ENCODE measurements around the gene AHNAK2.

Gene AHNAK2

GRCh38 chr14:104938960-104939359 is 39.2 kb downstream of the AHNAK2 start:
- DNase-seq (ENCODE audit: low spot score): no peak

GRCh38 chr14:104938436-104938835 is 39.7 kb downstream of the AHNAK2 start:
- no peak for DNase-seq (ENCODE audit: low spot score)

- no peak for DNase-seq (ENCODE audit: low spot score)
These were observed 40.3 kb downstream of the AHNAK2 start for GRCh38 chr14:104937694-104938365.

GRCh38 chr14:104937161-104937560 is 41.0 kb downstream of the AHNAK2 start:
- no peak for DNase-seq (ENCODE audit: low spot score)

- no peak for DNase-seq (ENCODE audit: low spot score)
These were observed 41.6 kb downstream of the AHNAK2 start for GRCh38 chr14:104936361-104937155.

DNA sequence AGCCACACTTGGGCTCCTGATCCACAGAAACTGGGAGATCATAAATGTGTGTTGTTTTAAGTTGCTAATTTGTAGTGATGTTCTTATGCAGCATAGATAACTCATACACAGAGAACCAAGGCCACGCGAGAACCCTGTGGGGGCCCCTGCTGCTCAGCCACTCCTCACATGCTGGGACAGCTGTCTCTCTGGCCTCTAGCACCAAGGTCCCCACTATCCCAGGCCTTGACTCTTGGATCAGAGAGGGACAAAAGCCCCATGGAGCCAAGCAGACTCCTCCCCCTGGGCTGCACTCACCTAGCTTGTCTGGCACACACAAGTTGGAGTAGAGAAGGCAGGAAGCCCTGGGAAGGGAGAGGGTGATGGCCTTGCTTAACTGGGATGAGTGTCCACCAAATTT is 42.2 kb downstream of the AHNAK2 start:
- no peak for DNase-seq (ENCODE audit: low spot score)

DNA sequence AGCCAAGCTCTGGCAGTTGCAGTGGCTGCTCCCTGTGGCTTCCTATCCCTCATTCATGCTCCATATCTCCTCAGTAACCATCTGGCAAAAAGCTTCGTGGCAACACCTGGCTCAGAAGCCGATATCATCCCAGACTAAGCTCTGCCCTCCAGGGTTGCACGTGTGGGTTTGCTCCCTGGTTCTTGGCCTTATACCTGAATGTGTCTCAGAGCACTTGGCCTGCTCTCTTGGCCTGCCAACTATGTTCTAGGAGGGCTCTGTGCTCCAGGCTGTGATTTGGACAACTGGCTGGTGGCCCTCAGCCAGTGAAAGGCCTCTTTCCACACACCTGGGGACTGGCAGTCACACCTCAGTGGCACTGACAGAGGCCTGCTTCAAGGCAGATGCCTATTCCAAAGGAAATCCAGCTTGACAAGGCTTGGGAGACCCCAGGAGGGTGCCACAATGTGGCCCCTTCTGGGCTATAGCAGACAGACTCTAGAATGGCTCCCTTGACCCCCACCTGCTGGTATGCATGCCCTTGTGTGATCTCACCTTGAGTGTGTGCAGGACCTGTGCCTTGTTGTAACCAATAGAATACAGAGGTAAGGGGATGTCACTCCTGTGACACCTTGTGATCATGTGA is 43.0 kb downstream of the AHNAK2 start:
- no peak for DNase-seq (ENCODE audit: low spot score)

DNA sequence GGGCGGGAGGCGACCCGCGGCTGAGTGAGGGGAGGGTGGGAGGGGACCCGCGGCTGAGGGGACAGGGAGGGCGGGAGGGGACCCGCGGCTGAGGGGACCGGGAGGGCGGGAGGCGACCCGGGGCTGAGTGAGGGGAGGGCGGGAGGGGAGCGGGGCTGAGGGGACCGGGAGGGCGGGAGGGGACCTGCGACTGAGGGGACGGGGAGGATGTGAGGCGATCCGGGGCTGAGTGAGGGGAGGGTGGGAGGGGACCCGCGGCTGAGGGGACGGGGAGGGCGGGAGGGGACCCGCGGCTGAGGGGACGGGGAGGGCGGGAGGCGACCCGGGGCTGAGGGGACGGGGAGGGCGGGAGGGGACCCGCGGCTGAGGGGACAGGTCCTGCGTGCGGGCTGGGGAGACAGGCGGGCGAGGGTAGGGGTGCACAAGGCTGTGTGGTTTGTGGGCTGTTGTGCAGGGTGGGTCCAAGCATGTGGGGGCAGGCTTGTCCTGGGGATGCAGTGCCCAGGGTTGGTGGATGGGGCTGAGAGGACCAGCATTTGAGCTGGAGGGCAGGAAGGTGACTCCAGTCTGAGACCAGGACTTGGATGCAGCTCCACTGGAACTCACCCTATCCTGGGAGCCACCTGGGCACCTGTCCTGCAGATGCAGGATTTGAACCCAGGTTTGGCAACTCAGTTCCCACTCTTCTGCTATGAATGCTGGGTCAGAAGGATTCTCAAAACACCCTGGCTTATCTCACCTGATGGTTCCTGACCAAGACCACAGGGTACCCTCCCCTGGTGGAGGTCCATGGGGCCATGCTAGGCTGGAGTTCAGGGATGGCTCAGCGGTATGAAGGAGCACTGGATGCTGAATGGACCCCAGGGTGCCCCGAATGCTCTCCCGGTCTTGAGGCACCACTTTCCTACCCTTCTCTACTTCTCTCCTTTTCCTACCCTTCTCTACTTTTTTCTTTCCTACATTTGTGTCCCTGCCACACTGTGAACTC is 44.1 kb downstream of the AHNAK2 start:
- DNase-seq (ENCODE audit: low spot score): no peak

DNA sequence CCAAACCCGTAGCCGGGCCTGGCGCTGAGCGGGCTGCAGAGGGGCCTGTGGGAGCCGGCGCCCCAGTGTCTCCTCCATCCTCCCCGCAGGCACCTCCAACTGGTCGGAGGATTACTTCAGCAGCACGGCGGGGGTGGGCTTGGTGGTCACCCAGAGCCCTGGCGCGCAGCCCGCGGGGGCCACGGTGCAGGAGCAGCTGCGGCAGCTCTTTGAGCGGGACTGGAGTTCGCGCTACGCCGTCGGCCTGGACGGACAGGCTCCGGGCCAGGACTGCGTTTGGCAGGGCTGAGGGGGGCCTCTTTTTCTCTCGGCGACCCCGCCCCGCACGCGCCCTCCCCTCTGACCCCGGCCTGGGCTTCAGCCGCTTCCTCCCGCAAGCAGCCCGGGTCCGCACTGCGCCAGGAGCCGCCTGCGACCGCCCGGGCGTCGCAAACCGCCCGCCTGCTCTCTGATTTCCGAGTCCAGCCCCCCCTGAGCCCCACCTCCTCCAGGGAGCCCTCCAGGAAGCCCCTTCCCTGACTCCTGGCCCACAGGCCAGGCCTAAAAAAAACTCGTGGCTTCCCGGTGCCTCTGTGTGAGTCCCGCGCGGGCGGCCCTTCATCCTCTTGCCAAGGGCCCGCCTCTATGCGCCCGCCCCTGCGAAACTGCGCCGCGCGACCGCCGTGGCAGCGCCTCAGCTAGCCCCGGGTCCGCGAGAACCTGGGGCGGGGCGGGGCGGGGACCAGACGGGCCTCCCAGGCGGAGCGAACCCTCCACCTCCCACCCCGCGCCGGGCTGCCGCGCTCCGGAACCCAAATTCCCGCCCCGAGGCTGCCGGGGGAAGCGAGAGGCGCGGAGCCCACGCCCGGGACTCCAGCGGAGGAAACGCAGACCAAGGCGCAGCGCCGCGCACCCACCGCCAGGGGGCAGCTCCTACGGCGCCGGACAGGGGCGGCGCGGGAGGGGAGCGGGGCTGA is 45.2 kb downstream of the AHNAK2 start:
- peak; percentile 74 for DNase-seq (ENCODE audit: low spot score)

DNA sequence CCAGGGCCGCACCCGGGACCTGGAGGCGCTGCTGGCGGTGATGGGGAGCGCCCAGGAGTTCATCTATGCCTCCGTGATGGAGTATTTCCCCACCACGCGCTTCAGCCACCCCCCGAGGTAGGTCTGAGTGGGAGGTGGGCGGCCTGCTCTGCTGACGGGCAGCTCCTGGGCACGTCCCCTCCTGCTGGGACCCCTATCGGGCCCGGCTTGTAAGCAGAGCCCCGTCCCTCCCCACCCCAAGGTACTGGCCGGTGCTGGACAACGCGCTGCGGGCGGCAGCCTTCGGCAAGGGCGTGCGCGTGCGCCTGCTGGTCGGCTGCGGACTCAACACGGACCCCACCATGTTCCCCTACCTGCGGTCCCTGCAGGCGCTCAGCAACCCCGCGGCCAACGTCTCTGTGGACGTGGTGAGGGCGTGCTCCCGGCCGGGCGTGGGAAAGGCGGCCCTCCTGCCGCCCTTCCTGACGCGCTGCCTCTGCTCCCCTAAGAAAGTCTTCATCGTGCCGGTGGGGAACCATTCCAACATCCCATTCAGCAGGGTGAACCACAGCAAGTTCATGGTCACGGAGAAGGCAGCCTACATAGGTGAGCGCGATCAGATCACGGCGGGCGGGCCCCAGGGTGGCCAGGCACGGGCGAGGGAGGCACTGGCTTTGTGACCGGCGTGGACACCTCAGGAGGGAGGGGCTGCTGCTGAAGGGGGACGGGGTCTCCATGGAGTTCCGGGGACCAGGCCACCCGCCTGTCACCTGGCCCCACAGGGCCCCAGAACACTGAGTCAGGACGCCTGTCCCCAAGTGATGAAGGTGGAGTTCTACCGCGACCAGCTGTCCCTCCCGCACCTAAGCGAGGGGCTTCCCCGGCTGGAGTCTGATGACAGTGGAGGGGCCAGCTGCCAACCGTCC is 46.2 kb downstream of the AHNAK2 start:
- DNase-seq (ENCODE audit: low spot score): no peak

- DNase-seq (ENCODE audit: low spot score): no peak
These were observed 46.8 kb downstream of the AHNAK2 start for GRCh38 chr14:104931304-104931770.

DNA sequence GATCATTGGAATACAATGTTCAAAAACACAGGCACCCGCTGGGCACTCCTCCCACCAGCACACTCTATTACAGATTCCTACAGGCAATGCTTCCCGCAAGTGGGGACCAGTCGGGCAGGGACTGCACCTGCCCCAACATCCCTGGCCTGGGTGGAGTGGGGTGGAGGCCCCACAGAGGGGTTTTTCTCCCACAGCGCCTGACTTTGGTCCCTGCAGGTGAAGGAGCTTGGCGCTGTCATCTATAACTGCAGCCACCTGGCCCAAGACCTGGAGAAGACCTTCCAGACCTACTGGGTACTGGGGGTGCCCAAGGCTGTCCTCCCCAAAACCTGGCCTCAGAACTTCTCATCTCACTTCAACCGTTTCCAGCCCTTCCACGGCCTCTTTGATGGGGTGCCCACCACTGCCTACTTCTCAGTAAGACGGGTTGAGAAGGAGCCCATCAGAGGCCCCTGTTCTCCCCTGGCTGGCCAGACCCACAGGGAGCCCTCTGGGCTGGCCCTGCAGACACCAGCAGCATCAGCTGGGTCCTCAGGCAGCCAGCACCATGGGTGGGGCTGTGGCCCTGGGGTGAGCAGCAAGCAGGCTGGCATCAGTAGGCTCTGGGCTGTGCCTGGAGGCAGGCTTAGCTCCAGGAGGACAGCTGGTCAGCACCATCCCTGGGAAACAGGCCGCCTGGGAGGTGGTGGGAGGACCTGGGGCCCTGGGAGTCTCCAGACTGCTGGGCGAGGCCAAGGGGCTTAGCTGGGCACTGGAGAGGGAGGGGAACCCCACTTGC is 47.5 kb downstream of the AHNAK2 start:
- DNase-seq (ENCODE audit: low spot score): no peak

DNA sequence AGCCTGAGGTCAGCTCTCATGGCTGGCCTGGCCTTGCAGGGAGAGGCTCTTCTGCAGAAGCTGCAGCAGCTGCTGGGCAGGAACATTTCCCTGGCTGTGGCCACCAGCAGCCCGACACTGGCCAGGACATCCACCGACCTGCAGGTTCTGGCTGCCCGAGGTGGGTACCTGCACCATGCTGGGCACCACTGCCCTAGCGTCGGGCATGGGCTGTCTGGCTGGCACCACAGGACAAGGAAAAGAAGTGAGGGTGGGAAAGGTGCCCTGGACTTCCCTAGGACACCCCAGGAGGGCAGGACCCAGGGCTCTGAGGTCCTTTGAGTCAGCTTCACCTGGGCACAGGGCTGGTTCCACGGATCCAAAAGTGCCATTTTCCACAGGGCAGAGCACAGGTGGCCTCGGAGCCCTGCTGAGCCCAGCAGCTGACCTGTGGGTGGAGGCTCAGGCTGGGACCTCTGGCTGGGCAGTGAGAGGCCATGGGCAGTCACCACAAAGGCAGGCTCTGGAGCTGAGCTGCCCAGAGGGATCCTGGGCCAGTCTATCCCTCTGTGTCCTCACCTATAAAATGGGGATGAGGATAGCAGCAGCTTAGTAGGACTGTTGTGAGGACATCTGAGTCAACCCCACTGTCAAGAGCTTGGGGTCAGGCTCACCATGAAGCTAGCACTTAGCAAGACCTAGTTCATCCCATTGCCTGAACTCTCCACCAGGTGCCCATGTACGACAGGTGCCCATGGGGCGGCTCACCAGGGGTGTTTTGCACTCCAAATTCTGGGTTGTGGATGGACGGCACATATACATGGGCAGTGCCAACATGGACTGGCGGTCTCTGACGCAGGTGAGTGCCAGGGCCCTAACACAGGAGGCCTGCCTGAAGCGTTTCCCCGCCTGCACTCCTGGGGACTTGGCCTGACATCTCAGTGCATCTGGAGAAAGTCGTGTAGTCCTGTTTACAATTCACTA is 48.6 kb downstream of the AHNAK2 start:
- DNase-seq (ENCODE audit: low spot score): no peak

- DNase-seq (ENCODE audit: low spot score): no peak
These were observed 49.6 kb downstream of the AHNAK2 start for GRCh38 chr14:104928391-104929133.

DNA sequence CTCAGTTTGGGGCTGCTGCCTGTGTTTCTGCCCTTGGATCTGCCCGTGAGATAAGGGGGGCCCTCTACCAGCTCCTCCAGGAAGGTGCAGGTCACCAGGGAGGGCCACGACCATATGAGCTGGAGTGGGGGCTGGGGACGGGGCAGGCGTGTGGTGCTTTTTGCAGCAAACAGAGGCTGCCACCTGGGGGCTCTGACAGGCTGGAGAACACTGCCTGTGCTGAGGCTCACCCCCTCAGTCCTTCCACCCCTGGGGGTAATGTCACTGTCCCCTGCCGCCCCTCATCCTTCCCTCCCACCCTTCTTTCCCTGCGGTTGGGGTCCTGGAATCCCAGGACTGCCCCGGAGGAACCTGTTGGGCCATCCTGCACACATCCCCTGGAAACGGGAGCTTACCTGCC is 50.3 kb downstream of the AHNAK2 start:
- DNase-seq (ENCODE audit: low spot score): no peak

DNA sequence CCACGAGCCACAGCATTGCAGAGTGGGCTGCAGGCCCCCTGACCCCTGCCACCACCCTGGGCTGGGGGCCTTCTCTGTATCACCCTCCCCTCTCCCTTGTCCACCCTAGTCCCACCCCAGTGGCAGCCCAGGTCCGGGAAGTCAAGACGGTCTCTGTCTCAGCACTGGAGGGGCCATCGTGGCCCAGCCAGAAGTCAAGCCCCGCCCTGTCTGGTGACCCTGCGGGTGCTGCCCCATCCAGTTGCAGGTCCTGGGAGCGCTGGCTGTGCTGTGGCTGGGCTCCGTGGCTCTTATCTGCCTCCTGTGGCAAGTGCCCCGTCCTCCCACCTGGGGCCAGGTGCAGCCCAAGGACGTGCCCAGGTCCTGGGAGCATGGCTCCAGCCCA is 50.8 kb downstream of the AHNAK2 start:
- DNase-seq (ENCODE audit: low spot score): no peak
